ENCODE data around the gene IKZF3. TPM values are rescaled to one million over a fixed set of nuclear protein-coding genes. Genes with fewer than 3 reads are reported as not detected.
"Not testable (repeated sequence)": the region's sequence is repeated elsewhere in the genome, so short reads cannot be mapped to it uniquely, and the experiment has no call there.

Gene IKZF3
- total RNA-seq, 2 donors from 2014 or later = 0.55 to 1.7 TPM

DNA sequence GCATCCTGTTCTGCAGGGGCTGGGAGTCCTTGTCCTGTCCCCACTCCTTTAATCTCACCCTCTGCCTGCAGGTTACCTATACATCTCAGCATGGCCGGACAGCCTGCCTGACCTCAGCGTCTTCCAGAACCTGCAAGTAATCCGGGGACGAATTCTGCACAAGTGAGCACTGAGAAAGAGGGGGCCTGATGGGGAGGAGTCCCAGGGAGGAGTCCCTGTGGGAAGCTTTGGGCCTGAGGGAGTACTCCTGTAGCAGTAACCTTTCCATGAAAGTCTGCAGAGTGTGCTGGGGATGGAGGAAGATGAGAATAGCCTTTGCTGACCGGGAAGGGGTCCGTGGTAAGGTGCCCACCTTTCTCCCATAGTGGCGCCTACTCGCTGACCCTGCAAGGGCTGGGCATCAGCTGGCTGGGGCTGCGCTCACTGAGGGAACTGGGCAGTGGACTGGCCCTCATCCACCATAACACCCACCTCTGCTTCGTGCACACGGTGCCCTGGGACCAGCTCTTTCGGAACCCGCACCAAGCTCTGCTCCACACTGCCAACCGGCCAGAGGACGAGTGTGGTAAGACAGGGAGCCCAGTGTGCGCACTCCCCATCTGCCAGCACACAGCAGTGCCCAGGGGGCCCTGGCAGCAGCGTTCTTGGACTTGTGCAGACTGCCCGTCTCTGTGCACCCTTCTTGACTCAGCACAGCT, 148.6 kb downstream of the IKZF3 start:
- peaks cover 15% of the 10 kb centered on the region for H3K4me1 ChIP-seq (replicated peaks)
- WGBS = 85% methylated on average over 18 of the region's 18 CpGs
- peaks cover 6 to 9% of the 10 kb centered on the region in 2 donors for H3K36me3 ChIP-seq
- DNase-seq (ENCODE audit: low spot score) = no peak
- H3K9me3 ChIP-seq = no peaks in the 10 kb centered on the region
- no peaks in the 10 kb centered on the region for H3K27me3 ChIP-seq (replicated peaks; ENCODE audit: insufficient read depth)
- peak overlapping the region; percentile 82 to 88 for H3K27ac ChIP-seq
- intact Hi-C loops (cut with DNase I) = no loop called here
- H3K4me3 ChIP-seq = no peak overlapping the region
- TF ChIP-seq, protein P1, sequence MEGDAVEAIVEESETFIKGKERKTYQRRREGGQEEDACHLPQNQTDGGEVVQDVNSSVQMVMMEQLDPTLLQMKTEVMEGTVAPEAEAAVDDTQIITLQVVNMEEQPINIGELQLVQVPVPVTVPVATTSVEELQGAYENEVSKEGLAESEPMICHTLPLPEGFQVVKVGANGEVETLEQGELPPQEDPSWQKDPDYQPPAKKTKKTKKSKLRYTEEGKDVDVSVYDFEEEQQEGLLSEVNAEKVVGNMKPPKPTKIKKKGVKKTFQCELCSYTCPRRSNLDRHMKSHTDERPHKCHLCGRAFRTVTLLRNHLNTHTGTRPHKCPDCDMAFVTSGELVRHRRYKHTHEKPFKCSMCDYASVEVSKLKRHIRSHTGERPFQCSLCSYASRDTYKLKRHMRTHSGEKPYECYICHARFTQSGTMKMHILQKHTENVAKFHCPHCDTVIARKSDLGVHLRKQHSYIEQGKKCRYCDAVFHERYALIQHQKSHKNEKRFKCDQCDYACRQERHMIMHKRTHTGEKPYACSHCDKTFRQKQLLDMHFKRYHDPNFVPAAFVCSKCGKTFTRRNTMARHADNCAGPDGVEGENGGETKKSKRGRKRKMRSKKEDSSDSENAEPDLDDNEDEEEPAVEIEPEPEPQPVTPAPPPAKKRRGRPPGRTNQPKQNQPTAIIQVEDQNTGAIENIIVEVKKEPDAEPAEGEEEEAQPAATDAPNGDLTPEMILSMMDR (IDR thresholded peaks at IDR 0.05) = no peak
- TF ChIP-seq POLR2AphosphoS5 (IDR thresholded peaks at IDR 0.05) = no peak
- no peak for TF ChIP-seq POLR2A (IDR thresholded peaks at IDR 0.05)

DNA sequence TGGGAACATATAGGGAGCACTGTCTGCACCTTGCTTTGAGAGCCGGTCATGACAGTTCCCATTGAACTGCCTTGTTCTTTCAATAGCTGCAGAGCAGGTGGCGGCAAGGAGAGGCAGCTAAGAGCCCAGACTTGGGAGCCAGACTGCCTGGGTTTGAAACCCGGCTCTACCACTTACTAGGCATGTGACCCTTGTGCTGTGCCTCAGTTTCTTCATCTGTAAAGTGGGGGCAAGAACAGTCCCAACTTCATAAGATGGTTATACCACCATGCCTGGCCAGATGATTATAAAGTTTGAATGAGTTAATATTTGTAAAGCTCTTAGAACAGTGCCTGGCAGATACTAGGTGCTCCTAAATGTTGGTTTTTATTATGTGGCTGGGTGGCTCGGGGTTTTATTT, 149.9 kb downstream of the IKZF3 start:
- TF ChIP-seq, protein P1 (IDR thresholded peaks at IDR 0.05) = no peak
- TF ChIP-seq POLR2A (IDR thresholded peaks at IDR 0.05) = no peak
- no peak for DNase-seq (ENCODE audit: low spot score)
- no peak overlapping the region for H3K27ac ChIP-seq
- peaks cover 15% of the 10 kb centered on the region for H3K4me1 ChIP-seq (replicated peaks)
- intact Hi-C loops (cut with DNase I) = no loop called here
- H3K36me3 ChIP-seq = peaks cover 7 to 20% of the 10 kb centered on the region in 2 donors
- H3K9me3 ChIP-seq = no peaks in the 10 kb centered on the region
- H3K27me3 ChIP-seq (replicated peaks; ENCODE audit: insufficient read depth) = no peaks in the 10 kb centered on the region
- WGBS = 86% methylated on average over 4 of the region's 4 CpGs
- no peak overlapping the region for H3K4me3 ChIP-seq

DNA sequence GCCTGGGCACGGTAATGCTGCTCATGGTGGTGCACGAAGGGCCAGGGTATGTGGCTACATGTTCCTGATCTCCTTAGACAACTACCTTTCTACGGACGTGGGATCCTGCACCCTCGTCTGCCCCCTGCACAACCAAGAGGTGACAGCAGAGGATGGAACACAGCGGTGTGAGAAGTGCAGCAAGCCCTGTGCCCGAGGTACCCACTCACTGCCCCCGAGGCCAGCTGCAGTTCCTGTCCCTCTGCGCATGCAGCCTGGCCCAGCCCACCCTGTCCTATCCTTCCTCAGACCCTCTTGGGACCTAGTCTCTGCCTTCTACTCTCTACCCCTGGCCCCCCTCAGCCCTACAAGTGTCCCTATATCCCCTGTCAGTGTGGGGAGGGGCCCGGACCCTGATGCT, 152.3 kb downstream of the IKZF3 start:
- H3K27ac ChIP-seq = no peak overlapping the region
- intact Hi-C loops (cut with DNase I) = no loop called here
- no peak overlapping the region for H3K4me3 ChIP-seq
- WGBS = 87% methylated on average over 10 of the region's 10 CpGs
- no peaks in the 10 kb centered on the region for H3K9me3 ChIP-seq
- peaks cover 7 to 28% of the 10 kb centered on the region in 2 donors for H3K36me3 ChIP-seq
- TF ChIP-seq, protein P1 (IDR thresholded peaks at IDR 0.05) = no peak
- TF ChIP-seq POLR2AphosphoS5 (IDR thresholded peaks at IDR 0.05) = no peak
- no peak for TF ChIP-seq POLR2A (IDR thresholded peaks at IDR 0.05)
- peaks cover 24% of the 10 kb centered on the region for H3K4me1 ChIP-seq (replicated peaks)
- DNase-seq (ENCODE audit: low spot score) = no peak
- H3K27me3 ChIP-seq (replicated peaks; ENCODE audit: insufficient read depth) = no peaks in the 10 kb centered on the region

DNA sequence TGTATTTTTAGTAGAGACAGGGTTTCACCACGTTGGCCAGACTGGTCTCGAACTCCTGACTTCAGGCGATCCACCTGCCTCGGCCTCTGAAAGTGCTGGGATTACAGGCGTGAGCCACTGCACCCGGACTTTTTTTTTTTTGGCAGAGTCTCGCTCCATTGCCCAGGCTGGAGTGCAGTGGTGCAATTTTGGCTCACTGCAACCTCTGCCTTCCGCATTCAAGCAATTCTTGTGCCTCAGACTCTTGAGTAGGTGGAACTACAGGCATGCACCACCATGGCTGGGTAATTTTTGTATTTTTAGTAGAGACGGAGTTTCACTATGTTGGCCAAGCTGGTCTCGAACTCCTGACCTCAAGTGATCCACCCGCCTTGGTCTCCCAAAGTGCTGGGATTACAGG, 153.0 kb downstream of the IKZF3 start:
- peaks cover 24% of the 10 kb centered on the region for H3K4me1 ChIP-seq (replicated peaks)
- intact Hi-C loops (cut with DNase I); H3K27ac ChIP-seq; H3K4me3 ChIP-seq; DNase-seq (ENCODE audit: low spot score); H3K9me3 ChIP-seq; H3K27me3 ChIP-seq (replicated peaks; ENCODE audit: insufficient read depth): not testable (repeated sequence)
- 94% methylated on average over 11 of the region's 11 CpGs for WGBS
- H3K36me3 ChIP-seq = peaks cover 7 to 28% of the 10 kb centered on the region in 2 donors

DNA sequence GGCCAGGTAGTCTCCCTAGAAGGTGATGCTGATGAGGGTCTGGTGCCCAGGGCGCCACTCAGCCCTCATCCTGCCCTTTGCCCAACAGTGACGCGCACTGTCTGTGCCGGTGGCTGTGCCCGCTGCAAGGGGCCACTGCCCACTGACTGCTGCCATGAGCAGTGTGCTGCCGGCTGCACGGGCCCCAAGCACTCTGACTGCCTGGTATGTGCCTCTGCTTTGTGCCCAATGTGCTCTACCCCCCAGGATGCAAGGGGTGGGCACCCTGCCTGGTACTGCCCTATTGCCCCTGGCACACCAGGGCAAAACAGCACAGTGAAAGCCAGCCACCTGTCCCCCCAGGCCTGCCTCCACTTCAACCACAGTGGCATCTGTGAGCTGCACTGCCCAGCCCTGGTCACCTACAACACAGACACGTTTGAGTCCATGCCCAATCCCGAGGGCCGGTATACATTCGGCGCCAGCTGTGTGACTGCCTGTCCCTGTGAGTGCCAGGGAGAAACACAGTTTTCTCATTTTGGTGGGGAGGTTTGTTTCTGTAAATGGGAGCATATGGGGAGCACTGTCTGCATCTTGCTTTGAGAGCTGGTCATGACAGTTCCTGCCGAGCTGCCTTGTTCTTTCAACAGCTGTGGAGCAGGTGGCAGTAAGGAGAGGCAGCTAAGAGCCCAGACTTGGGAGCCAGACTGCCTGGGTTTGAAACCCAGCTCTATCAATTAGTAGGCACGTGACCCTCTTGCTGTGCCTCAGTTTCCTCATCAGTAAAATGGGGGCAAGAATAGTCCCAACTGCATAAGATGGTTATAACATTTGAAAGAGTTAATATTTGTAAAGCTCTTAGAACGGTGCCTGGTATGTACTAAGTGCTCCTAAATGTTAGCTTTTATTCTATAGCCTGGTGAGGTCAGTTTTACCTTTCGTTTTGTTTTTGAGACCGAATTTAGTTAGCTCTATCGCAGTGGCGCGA, 153.8 kb downstream of the IKZF3 start:
- H3K36me3 ChIP-seq = peaks cover 7 to 28% of the 10 kb centered on the region in 2 donors
- H3K9me3 ChIP-seq = no peaks in the 10 kb centered on the region
- no peaks in the 10 kb centered on the region for H3K27me3 ChIP-seq (replicated peaks; ENCODE audit: insufficient read depth)
- H3K27ac ChIP-seq = no peak overlapping the region
- no peak for DNase-seq (ENCODE audit: low spot score)
- WGBS = 89% methylated on average over 20 of the region's 20 CpGs
- H3K4me1 ChIP-seq (replicated peaks) = peaks cover 21% of the 10 kb centered on the region
- intact Hi-C loops (cut with DNase I) = no loop called here
- no peak overlapping the region for H3K4me3 ChIP-seq
- TF ChIP-seq POLR2A (IDR thresholded peaks at IDR 0.05) (no peak), POLR2AphosphoS5 (IDR thresholded peaks at IDR 0.05) (no peak)
- TF ChIP-seq, protein P1 (IDR thresholded peaks at IDR 0.05) = no peak
